Stomach (tissue), 4 donors: ENCODE results near the gene ACO1.
A peak's percentile ranks its signal among the peaks of the same experiment; 100 is the strongest.

Experiments
- CTCF ChIP-seq, 7 experiments: fragments of 450-650 bp in 4 of 7; fragments of 200-600 bp in 3 of 7; sonication (generic) in 3 of 7; IDR thresholded peaks; one replicate each; pipeline ENCODE4 v1.5.1; 2016 to 2019; ENCODE audit warnings: antibody characterized with exemption in 7 of 7, control low read depth in 2 of 7, mild to moderate bottlenecking in 1 of 7
- POLR2A ChIP-seq, 4 donors: fragments of 450-650 bp; IDR thresholded peaks; one replicate each; pipeline ENCODE4 v1.6.1; 2016; ENCODE audit warnings: antibody characterized with exemption in 4 of 4, control low read depth in 2 of 4, mild to moderate bottlenecking in 1 of 4, moderate library complexity in 1 of 4
- POLR2AphosphoS5 ChIP-seq, 3 donors: sonication (generic); formaldehyde crosslinking; IDR thresholded peaks; one replicate each; pipeline ENCODE4 v1.6.1; 2016; ENCODE audit warnings: antibody characterized with exemption in 3 of 3

- no peak for TF ChIP-seq CTCF (IDR thresholded peaks at IDR 0.05)
- peak in 1 of 3 donors; percentile 42 for TF ChIP-seq POLR2AphosphoS5 (IDR thresholded peaks at IDR 0.05)
- TF ChIP-seq POLR2A (IDR thresholded peaks at IDR 0.05): no peak
Observed at GRCh38 chr9:32426278-32426939, 42.0 kb downstream of the ACO1 start.
